GM19372 (cell line): Measurements from ENCODE around the gene SPRYD3.
"Not testable (repeated sequence)": the region's sequence is repeated elsewhere in the genome, so short reads cannot be mapped to it uniquely, and the experiment has no call there.

Source experiments
- ATAC-seq: cut with Tn5 transposase; IDR thresholded peaks from one replicate; pipeline ENCODE4 v1.9.1; 2021; ENCODE audit warnings: mild to moderate bottlenecking, low read depth, moderate library complexity; ENCODE audit not compliant: unreplicated experiment

Gene SPRYD3

DNA sequence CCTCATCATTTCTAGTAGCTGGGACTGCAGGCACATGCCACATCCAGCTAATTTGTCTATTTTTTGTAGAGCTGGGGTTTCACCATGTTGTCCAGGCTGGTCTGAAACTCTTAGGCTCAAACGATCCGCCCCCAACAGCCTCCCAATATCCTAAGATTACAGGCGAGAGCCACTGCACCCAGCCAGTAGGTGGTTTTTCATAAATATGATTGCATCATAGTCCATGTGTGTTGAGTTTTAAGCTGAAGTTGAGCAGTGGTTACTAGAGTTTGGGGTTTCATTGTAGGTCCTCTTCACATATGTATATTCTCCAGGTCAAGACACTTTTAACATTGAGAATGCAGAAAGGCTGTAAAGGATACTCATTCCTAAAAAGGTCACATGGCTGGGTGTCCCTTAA, 42.4 kb downstream of the SPRYD3 start:
- ATAC-seq: no peak

DNA sequence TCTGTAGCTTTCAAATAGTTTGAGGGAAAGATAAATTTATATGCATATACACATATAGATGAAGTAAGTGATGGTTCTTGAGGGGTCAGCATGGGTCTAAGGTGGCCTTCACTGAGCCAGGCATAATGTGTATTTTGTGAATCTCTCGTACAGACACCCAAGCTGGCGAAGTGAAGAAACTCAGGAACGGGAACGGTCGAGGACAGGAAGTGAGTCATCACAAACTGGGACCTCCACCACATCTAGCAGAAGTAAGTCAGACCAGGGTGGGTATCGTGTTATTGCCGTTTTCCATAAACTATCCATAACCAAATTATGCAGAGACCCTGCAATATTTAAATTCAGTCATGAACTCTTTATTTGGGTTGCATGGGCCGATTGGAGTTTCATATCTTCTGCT, 44.7 kb downstream of the SPRYD3 start:
- ATAC-seq: no peak

GRCh38 chr12:53033832-53034231, 45.4 kb downstream of the SPRYD3 start:
- not testable (repeated sequence) for ATAC-seq

DNA sequence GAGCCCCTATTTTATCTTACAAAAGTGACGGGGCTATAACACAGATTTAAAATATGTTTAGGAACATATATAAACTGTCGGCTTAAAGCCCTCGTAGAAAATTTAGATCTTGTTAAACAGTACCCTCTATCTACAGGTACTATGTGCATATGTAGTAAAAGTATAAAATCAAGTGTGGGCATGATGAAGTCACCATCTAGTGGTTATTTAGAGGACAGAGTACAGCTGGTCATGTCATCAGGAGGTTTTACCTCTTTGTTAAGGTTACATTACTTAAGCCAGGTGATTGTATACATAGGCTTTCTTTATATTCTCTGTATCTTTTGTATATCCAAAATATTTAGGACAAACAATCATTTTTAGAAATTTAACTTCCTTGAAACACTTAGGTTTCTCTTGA, 47.6 kb downstream of the SPRYD3 start:
- ATAC-seq: no peak

DNA sequence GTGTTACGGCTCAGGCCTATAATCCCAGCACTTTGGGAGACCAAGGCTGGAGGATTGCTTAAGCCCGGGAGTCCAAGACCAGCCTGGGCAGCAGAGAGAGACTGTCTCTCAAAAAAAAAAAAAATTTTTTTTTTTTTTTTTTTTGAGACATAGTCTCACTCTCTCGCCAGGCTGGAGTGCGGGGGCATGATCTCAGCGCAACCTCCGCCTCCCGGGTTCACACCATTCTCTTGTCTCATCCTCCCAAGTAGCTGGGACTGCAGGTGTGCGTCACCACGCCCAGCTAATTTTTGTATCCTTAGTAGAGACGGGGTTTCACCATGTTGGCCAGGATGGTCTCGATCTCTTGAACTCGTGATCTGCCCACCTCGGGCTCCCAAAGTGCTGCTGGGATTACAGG, 52.2 kb downstream of the SPRYD3 start:
- ATAC-seq: not testable (repeated sequence)

DNA sequence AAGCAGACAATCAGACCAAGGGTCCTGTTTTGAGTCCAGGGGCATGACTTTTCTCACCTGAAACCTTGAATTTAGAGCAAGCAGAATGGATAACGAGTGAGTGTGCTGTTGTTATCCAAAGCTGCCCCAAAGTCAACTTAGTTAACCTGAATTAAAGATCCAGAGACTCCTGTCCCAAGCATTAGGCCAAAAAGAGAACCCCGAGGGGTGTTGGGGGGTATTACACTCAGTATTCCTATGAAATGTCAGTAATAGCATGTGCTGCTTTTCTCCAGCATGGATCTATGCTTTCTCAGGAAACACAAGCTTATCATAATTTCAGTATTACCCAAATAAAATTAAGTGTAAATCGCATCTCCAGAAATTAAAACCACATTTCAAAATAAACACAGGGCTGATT, 53.9 kb downstream of the SPRYD3 start:
- ATAC-seq: no peak

DNA sequence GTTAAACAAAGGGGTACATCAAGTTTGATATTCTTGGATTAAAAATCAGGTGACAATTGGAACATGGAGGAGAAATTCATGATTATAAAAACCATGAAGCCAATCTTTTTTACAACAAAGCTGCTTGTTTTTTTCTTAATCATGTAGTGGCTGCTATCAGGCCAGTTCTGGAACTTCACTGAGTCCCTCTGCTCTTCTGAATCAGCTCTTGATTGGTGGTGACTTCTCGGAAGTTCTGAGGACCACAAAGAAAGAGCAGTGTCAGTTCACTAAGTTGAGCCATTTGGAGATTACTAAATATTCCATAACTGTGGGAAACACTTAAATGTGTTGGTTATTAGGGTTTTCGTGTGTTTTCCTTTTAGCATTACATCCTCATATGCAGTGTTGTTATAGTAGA, 64.5 kb downstream of the SPRYD3 start:
- no peak for ATAC-seq
